Stimulated activated CD8-positive, alpha-beta memory T cell treated with anti-CD3 and anti-CD28 coated beads, Interleukin-15, amount 100 ng/mL, for 24 hours (primary cell): ENCODE measurements around the gene CCDC183.

ENCODE experiments used
- DNase-seq: peaks from one replicate; pipeline ENCODE4 v3.0.0-alpha.2; 2020; ENCODE audit warnings: low read depth

CCDC183 gene

DNA sequence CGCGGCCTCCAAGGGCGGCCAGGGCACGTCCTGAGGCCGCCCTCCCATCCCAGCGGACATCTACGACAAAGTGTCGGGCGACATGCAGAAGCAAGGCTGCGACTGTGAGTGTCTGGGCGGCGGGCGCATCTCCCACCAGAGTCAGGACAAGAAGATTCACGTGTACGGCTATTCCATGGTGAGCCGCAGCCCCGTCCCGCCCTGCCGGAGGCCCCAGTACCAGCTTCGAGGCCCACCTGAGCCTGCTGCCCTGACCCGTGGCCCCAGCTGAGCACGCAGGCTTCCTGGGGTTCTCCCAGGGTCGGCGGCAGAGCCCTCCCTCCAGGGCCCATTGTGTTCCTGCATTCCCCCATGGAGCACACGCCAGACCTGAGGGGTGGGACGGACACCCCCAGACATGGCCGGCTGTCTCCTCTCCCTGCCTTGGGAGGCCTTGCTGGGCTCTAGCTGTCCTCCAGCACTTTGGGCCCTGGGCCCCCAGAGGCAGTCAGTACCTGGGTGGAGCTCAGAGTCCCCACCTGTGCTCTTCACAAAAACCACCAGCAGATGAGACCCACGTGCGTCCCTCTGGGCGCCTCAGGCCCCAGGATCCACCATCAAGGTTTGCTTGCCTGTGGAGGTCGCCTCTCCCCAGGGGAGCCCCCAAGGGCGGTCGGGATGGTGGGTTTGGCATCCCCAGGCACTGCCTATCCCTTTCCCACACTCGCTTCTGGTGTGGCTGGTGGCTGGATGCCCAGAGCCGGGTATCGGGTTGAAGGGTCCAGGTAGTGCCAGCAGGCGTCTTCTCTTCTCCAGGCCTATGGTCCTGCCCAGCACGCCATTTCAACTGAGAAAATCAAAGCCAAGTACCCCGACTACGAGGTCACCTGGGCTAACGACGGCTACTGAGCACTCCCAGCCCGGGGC lies 54.1 kb downstream of the CCDC183 start:
- DNase-seq, result no peak

DNA sequence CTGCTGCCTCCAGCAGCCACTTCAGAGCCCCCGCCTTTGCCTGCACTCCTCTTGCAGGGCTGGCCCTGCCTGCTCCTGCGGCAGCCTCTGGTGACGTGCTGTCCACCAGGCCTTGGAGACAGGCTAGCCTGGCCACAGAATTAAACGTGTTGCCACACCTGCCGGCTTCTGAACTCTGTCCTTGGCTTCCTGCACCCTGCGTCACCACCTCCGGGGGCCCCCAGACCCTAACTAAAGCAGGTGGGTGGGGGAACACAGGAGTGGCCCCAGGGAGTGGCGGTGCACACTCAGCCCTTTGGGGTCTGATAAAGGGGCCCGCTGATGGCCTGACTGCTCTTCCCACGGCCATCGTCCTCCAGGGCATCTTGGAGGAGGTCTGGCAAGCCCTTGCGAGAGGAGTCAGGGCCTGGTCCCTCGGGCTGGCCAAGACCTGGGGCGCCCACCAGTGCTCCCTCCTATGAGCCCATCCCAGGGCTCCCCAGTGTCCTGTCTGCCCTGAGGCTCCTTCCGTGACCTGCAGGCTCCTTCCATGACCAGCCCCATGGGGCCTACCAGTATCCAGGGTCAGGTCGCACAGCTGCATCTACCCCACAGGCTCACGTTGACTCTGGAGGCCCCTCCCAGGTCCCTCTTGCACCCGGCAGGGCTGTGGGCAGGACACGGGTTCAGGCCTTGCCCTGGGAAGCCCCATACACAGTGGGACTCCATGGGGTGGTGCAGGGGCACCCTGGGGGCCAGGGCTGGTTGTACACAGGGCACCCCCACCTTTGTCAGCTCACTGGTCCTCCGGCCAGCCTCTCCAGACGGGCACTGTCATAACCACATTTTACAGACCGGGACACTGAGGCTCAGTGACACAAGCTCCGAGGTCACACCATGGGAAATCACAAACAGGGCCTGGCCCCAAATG lies 55.0 kb downstream of the CCDC183 start:
- no peak for DNase-seq

DNA sequence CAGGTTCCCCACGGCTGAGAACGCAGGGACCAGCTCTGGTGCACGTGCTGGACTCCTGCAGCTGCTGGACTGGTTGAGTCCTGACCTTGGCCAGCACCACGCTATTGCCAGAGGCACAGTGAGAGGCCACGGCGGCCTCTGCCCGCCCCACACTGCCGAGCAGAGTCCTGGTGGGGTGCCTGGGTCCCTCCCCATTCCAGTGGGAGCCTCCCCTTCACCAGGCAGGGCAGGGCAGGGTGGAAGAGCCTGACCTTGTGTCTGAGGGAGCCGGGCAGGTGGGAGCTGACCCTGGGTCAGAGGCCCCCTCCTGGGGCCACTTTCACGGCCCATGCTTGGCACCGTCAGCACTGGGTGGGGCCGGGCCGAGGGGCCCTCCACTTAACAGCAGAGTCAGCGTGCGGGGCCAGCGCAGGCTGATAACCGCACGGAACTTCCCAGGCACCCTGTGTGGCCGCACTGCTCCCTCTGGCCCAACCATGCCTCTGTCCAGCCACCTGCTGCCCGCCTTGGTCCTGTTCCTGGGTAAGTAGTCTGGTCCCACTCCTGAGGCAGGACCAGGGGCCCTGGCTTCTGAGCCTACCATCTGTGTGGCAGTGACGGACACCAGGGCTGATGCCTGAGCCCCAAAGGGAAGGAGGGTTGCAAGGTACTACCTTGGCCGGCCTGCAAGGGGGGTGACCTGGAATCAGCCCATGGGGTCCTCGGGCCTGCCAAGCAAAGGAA lies 56.0 kb downstream of the CCDC183 start, which contains the start of gene MAMDC4:
Gene MAMDC4, plus strand, starts transcription at position 406 of the 723 bp plus-strand sequence. Its CDS starts 71 bp downstream, at position 477.
- no peak for DNase-seq

DNA sequence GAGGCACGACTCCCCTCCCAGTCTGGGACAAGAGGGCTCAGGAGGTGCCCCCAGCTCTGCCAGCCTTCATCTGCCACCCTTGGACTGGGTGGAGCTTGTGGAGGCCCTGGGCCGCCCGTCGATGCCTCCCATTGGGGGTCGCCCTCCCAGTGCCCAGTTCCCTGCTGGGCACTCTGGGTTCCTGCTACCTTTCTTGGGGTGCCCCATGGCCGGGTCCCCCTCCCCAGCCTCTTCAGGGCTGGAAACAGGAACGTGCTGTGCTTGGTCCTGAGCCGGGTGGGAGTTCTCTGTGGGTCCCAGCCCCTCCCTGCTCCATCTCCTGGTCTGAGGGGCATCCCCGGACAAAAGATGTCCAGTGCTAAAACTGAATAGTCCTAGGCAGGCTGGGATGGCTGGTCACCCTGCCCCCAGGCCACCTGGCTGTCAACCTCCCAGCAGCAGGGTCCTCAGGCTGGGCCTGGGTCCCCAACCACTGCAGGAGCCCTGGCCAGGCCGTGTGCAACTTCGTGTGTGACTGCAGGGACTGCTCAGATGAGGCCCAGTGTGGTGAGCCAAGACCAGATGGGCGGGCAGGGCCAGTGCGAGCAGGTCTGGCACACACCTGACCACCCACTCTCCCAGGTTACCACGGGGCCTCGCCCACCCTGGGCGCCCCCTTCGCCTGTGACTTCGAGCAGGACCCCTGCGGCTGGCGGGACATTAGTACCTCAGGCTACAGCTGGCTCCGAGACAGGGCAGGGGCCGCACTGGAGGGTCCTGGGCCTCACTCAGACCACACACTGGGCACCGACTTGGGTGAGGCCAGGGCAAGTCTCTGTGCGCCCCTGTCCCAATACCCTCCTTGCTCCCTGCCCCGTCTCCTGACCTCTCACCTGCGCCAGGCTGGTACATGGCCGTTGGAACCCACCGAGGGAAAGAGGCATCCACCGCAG lies 56.8 kb downstream of the CCDC183 start:
- DNase-seq, result no peak

DNA sequence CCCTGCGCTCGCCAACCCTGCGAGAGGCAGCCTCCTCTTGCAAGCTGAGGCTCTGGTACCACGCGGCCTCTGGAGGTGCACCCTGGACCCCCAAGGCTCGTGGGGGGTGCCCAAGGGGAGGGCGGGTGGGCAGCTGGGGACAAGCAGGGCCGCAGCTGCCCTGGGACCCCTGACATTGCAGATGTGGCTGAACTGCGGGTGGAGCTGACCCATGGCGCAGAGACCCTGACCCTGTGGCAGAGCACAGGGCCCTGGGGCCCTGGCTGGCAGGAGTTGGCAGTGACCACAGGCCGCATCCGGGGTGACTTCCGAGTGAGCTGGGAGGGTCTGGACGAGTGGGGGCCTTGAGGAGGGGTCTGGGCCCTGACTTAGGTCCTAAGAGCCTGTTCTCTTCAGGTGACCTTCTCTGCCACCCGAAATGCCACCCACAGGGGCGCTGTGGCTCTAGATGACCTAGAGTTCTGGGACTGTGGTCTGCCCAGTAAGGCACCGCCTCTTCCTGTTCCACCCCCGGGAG lies 57.5 kb downstream of the CCDC183 start:
- DNase-seq, result no peak

DNA sequence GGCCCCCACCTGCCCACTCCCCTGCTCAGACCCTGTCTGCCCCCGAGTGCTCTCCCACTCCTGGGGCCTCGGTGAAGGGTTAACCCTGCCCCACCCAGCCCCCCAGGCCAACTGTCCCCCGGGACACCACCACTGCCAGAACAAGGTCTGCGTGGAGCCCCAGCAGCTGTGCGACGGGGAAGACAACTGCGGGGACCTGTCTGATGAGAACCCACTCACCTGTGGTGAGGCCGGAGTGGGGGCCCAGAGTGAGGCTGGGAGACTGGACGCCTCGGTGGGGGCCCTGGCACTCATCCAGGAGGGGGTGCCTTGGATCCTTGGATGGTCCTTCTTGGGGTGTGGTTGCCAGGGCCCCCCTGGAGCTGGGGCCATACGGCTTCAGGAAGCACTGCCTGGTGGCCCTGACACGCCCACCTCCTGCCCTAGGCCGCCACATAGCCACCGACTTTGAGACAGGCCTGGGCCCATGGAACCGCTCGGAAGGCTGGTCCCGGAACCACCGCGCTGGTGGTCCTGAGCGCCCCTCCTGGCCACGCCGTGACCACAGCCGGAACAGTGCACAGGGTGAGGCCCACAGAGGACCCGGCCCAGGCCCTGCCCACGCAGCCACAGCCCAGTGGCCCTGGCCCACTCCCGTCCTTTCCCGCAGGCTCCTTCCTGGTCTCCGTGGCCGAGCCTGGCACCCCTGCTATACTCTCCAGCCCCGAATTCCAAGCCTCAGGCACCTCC lies 58.1 kb downstream of the CCDC183 start:
- no peak for DNase-seq

DNA sequence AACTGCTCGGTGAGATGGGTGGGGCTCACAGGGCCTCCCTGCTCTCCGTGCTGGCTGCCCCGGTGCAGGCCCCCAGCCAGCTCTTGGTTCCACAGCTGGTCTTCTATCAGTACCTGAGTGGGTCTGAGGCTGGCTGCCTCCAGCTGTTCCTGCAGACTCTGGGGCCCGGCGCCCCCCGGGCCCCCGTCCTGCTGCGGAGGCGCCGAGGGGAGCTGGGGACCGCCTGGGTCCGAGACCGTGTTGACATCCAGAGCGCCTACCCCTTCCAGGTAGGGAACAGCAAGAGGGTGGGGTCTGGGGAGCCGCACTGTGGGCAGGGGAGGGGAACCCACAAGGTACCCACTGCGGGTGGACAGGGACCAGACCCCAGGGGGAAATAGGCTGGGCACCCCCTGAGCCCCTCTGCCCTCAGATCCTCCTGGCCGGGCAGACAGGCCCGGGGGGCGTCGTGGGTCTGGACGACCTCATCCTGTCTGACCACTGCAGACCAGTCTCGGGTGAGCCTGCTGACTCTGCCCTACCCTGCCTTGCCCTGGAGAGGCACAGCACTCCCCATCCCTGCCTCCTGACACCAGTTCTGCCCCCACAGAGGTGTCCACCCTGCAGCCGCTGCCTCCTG lies 58.8 kb downstream of the CCDC183 start:
- no peak for DNase-seq

DNA sequence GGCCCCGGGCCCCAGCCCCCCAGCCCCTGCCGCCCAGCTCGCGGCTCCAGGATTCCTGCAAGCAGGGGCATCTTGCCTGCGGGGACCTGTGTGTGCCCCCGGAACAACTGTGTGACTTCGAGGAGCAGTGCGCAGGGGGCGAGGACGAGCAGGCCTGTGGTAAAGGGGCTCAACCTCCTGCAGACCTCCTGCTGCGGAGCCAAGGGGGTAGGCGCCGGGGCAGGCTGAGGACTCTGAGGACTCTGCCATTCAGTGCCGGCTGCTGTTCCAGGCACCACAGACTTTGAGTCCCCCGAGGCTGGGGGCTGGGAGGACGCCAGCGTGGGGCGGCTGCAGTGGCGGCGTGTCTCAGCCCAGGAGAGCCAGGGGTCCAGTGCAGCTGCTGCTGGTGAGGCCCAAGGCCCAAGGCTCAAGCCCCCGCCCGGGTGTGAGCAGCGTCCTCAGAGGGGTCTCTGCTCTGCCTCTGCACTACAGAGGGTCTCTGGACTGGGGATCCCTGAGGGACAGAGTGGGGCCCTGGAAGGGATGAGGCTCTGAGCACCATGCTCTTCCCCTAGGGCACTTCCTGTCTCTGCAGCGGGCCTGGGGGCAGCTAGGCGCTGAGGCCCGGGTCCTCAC lies 59.4 kb downstream of the CCDC183 start:
- DNase-seq, result no peak

DNA sequence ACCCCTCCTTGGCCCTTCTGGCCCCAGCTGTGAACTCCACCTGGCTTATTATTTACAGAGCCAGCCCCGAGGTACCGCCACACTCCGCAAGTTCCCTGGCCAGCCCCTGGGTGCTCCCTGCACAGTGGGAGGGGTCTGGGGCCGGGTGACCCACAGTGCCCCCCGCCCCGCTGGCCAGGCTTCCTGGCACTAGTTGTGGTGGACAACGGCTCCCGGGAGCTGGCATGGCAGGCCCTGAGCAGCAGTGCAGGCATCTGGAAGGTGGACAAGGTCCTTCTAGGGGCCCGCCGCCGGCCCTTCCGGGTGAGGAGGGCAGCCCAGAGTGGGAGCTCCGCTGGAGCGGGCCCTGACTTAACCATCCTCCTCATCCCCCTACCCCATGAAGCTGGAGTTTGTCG lies 59.9 kb downstream of the CCDC183 start:
- DNase-seq, result no peak

DNA sequence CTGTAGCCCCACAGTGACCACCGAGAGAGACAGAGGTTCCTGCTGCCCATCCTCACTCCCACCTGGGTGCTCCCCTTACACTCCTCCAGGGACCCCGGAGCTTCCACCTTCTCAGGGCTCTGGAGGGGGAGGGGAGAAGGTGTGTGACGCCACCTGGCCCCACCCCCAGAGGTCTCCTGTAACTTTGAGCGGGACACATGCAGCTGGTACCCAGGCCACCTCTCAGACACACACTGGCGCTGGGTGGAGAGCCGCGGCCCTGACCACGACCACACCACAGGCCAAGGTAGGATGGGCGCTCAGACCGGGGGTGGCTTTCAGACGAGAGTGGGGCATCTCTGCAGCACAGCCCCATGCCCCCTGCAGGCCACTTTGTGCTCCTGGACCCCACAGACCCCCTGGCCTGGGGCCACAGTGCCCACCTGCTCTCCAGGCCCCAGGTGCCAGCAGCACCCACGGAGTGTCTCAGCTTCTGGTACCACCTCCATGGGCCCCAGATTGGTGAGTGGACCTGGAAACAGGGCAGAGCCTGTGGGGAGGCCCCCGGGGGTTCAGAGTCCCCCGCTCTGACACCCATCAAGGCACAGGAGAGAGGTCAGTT lies 60.5 kb downstream of the CCDC183 start:
- no peak for DNase-seq

DNA sequence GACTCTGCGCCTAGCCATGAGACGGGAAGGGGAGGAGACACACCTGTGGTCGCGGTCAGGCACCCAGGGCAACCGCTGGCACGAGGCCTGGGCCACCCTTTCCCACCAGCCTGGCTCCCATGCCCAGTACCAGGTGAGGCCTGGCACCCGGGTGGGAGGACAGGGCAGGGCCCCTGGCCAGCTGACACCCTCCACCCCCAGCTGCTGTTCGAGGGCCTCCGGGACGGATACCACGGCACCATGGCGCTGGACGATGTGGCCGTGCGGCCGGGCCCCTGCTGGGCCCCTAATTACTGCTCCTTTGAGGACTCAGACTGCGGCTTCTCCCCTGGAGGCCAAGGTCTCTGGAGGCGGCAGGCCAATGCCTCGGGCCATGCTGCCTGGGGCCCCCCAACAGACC lies 61.0 kb downstream of the CCDC183 start:
- DNase-seq, result no peak
